H7 (cell line): ENCODE measurements around the gene MSI2. TPM values are rescaled to one million over a fixed set of nuclear protein-coding genes. Genes with fewer than 3 reads are reported as not detected.

Source experiments
- DNase-seq: peaks from one replicate; pipeline ENCODE4 v3.0.0; 2012
- H3K27me3 ChIP-seq: 2 replicates; pipeline ENCODE4 v1.6.0; 2011; ENCODE audit warnings: mild to moderate bottlenecking, low read length; ENCODE audit not compliant: control insufficient read depth, insufficient read depth
- H3K36me3 ChIP-seq: replicated peaks from 2 replicates; pipeline ENCODE4 v1.5.1; 2011; ENCODE audit warnings: low read length; ENCODE audit not compliant: control insufficient read depth, insufficient read depth
- H3K4me3 ChIP-seq: 2 replicates; pipeline ENCODE4 v1.5.1; 2011; ENCODE audit warnings: low read depth, mild to moderate bottlenecking, control low read depth, low read length, moderate library complexity; ENCODE audit not compliant: insufficient read depth
- total RNA-seq: library from RNA; depleted of rRNA; stranded (reverse); fragments of >200 nt; shearing (Covaris generic); gene quantifications from 2 replicates; pipeline ENCODE4 v1.2.3, GENCODE V29; 2014

MSI2 gene
- total RNA-seq, 1 experiment from 2014 or later: 31.0 TPM

DNA sequence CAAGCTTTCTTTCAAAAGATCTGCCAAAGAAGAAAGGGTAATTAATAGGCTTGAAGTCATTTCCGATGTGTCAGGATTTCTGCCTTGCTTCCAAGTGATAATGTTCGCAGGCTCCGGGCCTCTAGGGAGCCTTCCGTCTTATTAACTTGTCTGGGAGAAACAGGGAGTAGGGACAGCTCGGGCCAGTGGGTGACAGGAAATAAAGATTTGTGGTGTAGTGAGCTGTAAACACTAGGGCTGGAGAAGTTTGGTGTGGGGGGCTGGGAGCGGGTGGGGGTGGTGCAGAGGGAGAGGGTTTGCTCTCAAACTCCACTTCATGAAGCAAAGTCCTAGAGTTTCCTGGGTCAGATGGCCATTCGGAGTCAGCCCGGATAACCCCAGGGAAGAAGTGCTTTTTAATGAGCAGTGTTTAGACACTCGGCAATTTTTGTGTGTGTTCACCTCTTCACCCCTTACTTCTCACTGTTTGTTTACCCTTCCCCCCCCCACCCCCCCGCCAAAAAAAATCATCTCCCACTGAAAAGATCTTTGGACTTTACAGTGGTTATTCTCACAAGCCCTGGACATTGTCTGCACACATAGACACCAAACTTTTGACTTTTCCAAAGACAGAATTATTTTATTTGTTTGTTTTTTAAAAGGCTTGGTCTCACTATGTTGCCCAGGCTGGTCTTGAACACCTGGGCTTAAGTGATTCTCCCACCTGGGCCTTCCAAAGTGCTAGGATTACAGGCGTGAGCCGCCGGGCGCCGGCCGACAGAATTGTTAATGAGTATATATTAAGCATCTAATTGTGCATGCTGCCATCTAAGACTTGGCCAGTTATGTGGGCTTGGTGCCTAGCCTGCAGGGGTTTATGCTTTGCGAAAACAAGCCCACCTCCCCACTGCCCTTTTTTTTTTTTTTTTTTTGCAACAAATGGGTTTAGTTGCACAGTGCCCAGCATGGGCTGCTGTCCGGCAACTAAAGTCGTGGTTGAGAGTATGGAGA, 292.4 kb downstream of the MSI2 start:
- H3K27me3 ChIP-seq: no peaks in the 10 kb centered on the region
- no peak overlapping the region for H3K4me3 ChIP-seq
- no peak for DNase-seq
- no peaks in the 10 kb centered on the region for H3K36me3 ChIP-seq

- Histone ChIP-seq H3K4me3 (no peak overlapping the region), H3K36me3 (no peaks in the 10 kb centered on the region), H3K27me3 (no peaks in the 10 kb centered on the region)
- DNase-seq: no peak
These were observed 293.1 kb downstream of the MSI2 start for GRCh38 chr17:57549468-57549867.

- no peaks in the 10 kb centered on the region for H3K27me3 ChIP-seq
- no peak for DNase-seq
- H3K4me3 ChIP-seq: no peak overlapping the region
- no peaks in the 10 kb centered on the region for H3K36me3 ChIP-seq
These were observed 293.7 kb downstream of the MSI2 start for GRCh38 chr17:57550016-57550415.

DNA sequence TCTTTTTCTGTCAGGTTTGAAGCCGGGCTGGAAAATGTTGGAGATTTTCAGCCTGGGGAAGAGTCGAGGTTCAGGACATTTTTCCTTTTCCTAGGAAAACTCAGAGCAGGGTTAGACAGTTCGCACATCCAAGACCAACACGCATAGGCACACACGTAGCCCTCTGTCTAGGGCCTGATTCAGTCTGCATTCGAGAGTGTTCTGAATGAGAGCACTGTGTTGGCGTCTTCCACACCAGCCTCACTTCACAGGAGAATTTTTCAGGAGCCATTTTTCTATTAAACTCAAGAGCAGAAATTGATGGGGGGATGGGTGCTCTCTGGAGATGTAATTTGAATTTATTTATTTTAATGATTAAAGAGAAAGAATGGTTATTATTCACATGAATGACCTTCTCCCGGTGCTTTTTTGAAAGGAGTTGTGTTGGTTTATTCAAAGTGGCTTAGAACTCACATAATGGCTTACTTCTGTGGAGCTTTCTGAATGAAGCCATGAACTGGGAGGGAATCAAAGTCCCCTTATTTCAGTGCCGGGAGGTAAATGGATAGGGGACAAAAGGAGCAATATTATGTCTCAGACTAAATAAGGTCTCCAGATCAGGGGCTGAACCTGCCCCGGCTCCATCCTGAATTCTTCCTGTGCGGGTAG, 294.5 kb downstream of the MSI2 start:
- Histone ChIP-seq H3K27me3 (no peaks in the 10 kb centered on the region), H3K4me3 (no peak overlapping the region), H3K36me3 (no peaks in the 10 kb centered on the region)
- no peak for DNase-seq

DNA sequence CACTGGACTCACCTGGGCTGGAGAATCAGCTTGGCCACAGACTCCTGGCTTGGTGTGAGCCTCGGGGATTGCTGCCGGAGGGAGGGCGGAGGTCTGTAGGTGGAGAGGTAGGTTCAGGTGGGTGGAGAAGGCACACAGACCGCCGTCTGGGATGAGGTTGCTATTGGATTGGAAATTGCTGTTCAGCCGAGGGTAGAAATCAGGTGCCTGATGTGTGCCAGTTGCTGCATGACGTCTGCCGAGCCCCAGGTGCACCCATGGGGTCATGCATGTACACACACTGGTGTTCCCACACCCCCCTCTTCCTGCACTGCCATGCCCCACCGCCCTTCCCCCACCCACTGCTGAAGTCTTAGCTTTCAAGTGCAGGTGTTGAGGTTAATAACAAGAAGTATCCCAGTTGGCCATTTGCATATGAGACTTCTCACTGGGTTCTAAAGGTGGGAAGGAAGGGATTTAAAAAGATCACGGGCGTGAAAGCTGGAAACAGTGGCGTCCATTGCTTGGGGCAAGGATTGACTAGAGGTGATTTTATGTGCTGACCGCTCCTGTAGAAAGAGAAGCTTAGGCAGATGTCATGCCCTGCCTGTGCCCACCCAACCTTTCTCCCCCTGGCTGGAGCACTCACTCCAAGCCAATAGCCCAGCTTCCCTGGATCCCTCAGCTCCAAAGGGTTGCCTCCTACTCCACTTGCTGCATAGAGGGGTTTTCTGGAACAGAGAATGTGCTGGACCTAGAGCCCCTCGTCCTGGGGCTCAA, 295.2 kb downstream of the MSI2 start:
- no peaks in the 10 kb centered on the region for H3K36me3 ChIP-seq
- DNase-seq: no peak
- no peaks in the 10 kb centered on the region for H3K27me3 ChIP-seq
- no peak overlapping the region for H3K4me3 ChIP-seq

GRCh38 chr17:57552114-57552624, 295.8 kb downstream of the MSI2 start:
- H3K27me3 ChIP-seq: no peaks in the 10 kb centered on the region
- H3K4me3 ChIP-seq: no peak overlapping the region
- DNase-seq: peak; percentile 86
- H3K36me3 ChIP-seq: no peaks in the 10 kb centered on the region

DNA sequence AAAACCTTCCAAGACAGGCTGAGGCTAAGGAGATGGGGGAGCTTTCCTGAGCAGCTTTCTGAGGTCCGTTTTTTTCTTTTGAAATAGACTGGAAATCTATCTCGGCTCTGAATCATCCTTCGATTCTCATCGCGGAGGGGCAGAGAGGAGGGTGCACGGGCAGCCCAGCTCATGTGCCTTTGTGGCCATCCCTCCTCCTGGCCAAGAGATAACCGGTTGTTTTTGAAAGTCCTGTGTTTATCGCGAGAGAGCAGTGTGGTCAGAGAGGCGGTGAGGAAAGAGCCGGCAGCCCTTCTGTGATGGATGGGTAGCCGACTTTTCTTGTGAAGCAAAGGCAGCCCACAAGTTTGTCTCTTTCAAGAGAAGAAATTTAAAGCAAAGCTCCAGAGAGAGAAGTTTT, 297.2 kb downstream of the MSI2 start:
- no peaks in the 10 kb centered on the region for H3K36me3 ChIP-seq
- H3K27me3 ChIP-seq: no peaks in the 10 kb centered on the region
- H3K4me3 ChIP-seq: no peak overlapping the region
- DNase-seq: no peak

DNA sequence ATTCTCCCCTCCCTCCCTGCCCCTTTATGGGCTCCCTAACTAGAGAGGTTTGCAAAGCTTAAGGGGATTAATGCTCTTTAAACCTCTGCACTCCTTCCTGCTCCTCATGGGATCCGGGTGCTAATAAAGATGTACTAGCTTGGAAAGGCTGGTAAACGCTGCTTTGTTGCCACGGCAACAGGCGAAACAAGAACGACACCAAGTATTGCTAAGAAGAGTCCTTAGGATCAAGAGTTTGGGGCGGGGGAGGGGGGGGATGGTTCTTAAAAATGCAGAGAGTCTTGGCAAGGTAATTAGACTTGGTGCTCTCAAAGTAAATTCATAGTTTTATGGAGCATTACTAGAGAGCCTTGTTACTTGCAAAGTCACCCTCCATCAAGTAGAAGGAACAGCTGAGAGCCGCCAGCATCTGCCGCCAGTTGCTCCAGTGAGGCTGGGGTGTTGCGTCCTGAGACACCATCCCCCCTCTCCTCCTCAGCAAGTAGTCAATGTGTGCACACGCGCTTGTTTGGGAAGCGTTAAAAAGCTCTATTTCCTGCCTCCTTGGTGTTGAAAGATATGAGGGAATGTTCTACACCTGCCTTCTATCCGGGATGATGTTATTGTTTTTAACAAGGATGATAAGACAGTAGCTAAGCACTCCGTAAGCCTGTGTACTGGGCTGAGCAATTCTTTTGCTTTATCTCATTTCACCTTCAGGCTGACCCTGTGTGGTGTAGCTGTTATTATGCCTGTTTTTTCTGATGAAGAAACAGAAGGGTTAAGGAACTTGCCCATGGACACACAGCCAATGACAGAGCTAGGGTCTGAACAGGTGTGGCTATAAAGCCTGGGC, 297.9 kb downstream of the MSI2 start:
- H3K4me3 ChIP-seq: no peak overlapping the region
- DNase-seq: peak; percentile 73
- H3K27me3 ChIP-seq: no peaks in the 10 kb centered on the region
- no peaks in the 10 kb centered on the region for H3K36me3 ChIP-seq

- H3K36me3 ChIP-seq: no peaks in the 10 kb centered on the region
- no peak overlapping the region for H3K4me3 ChIP-seq
- DNase-seq: no peak
- no peaks in the 10 kb centered on the region for H3K27me3 ChIP-seq
These were observed 298.7 kb downstream of the MSI2 start for GRCh38 chr17:57554826-57555635.

DNA sequence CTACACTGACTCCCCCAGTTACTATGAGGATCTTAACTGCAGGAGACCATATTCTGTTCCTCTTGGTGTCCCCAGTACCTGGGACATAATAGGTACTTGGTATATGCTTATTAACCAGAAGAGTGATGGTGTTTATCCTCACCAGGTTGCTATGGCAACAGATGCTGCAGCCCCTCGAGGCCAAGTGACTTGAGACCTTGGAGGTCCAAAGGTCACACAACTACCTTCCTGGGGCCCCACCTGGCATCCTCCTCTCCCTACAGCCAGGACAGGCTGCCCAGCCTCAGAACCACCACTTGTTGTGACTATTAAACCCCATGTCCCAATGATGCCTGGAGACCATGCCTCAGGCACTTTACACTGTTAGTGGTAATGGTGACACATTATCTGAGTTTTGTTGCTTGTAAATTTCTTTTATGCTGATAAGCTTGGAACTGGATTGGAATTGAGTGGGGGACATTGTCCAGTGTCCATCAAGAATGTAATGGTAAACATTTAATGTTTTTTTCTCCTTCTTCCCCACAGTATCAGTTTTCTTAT, 299.4 kb downstream of the MSI2 start:
- Histone ChIP-seq H3K4me3 (no peak overlapping the region), H3K36me3 (no peaks in the 10 kb centered on the region), H3K27me3 (no peaks in the 10 kb centered on the region)
- DNase-seq: no peak

- Histone ChIP-seq H3K4me3 (no peak overlapping the region), H3K36me3 (no peaks in the 10 kb centered on the region)
- no peak for DNase-seq
These were observed 300.0 kb downstream of the MSI2 start for GRCh38 chr17:57556320-57556719.

DNA sequence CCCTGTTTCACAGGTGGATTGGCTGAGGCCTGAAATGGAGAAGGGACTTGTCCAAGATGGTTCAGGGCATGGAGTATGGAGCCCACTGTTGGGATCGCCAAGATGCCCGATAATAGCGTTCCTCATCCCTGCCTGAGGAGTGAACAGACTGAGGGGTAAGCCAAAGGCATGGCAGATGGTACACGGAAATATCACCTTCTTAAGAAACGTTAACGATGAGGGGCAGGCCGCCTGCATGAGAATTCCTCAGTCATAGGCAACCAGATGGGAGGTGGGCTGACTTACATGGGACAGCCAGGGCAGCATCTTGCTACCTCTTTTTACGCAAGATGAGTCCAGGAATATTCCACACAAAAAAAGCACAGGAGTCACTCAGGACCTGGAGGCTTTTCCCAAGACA, 300.7 kb downstream of the MSI2 start:
- no peaks in the 10 kb centered on the region for H3K36me3 ChIP-seq
- H3K27me3 ChIP-seq: no peaks in the 10 kb centered on the region
- DNase-seq: no peak
- H3K4me3 ChIP-seq: no peak overlapping the region

More at GRCh38 chr17:57556320-57556719, 300.0 kb downstream of the MSI2 start:
- no peaks in the 10 kb centered on the region for H3K27me3 ChIP-seq

GRCh38 chr17:57557416-57557815, 301.1 kb downstream of the MSI2 start:
- H3K27me3 ChIP-seq: no peaks in the 10 kb centered on the region
- H3K4me3 ChIP-seq: no peak overlapping the region
- no peak for DNase-seq

More at GRCh38 chr17:57557416-57557815, 301.1 kb downstream of the MSI2 start:
- H3K36me3 ChIP-seq: no peaks in the 10 kb centered on the region
